ENCODE results near the gene GRM7. TPM values are rescaled to one million over a fixed set of nuclear protein-coding genes. Genes with fewer than 3 reads are reported as not detected.

Gene GRM7
- total RNA-seq (not detected), total RNA-seq (0 reads per million in 2 donors)

GRCh38 chr3:6860954-6861624 lies at the start of gene GRM7:
TSS of gene GRM7 (plus strand) at chr3:6861115.
- DNase-seq (no peak), ATAC-seq (no peak)
- no peak within 1 kb of the TSS for H3K4me3 Mint-ChIP-seq
- no peaks in the 10 kb centered on the region for H3K36me3 Mint-ChIP-seq (ENCODE audit: low read depth)
- no peaks in the 10 kb centered on the region for H3K9me3 ChIP-seq (ENCODE audit: control insufficient read depth, low read length, poor library complexity, severe bottlenecking)
- H3K27ac Mint-ChIP-seq, result no peak within 1 kb of the TSS
- H3K27me3 Mint-ChIP-seq, result peaks cover 18% of the 10 kb centered on the region
- no peaks in the 10 kb centered on the region for H3K4me1 Mint-ChIP-seq

- Mint-ChIP-seq H3K27ac (no peak overlapping the region), H3K4me1 (no peaks in the 10 kb centered on the region), H3K36me3 (ENCODE audit: low read depth) (no peaks in the 10 kb centered on the region), H3K4me3 (no peak overlapping the region), H3K27me3 (no peaks in the 10 kb centered on the region)
- DNase-seq (no peak), ATAC-seq (no peak)
- no peaks in the 10 kb centered on the region for H3K9me3 ChIP-seq (ENCODE audit: control insufficient read depth, low read length, poor library complexity, severe bottlenecking)
Measured at GRCh38 chr3:6821411-6821810, 39.5 kb upstream of the GRM7 start.

- Mint-ChIP-seq H3K27me3 (no peaks in the 10 kb centered on the region), H3K36me3 (ENCODE audit: low read depth) (no peaks in the 10 kb centered on the region), H3K4me1 (no peaks in the 10 kb centered on the region), H3K27ac (no peak overlapping the region), H3K4me3 (no peak overlapping the region)
- no peaks in the 10 kb centered on the region for H3K9me3 ChIP-seq (ENCODE audit: control insufficient read depth, low read length, poor library complexity, severe bottlenecking)
- DNase-seq (no peak), ATAC-seq (no peak)
Measured at GRCh38 chr3:6825524-6825923, 35.4 kb upstream of the GRM7 start.

- H3K4me3 Mint-ChIP-seq, result no peak overlapping the region
- ATAC-seq (no peak), DNase-seq (no peak)
- H3K27ac Mint-ChIP-seq, result no peak overlapping the region
- H3K4me1 Mint-ChIP-seq, result no peaks in the 10 kb centered on the region
- no peaks in the 10 kb centered on the region for H3K27me3 Mint-ChIP-seq
- no peaks in the 10 kb centered on the region for H3K36me3 Mint-ChIP-seq (ENCODE audit: low read depth)
- H3K9me3 ChIP-seq (ENCODE audit: control insufficient read depth, low read length, poor library complexity, severe bottlenecking), result no peaks in the 10 kb centered on the region
Measured at GRCh38 chr3:6827453-6827852, 33.5 kb upstream of the GRM7 start.

- H3K9me3 ChIP-seq (ENCODE audit: control insufficient read depth, low read length, poor library complexity, severe bottlenecking), result no peaks in the 10 kb centered on the region
- no peak for ATAC-seq
- Mint-ChIP-seq H3K4me3 (no peak overlapping the region), H3K27ac (no peak overlapping the region), H3K27me3 (no peaks in the 10 kb centered on the region), H3K4me1 (no peaks in the 10 kb centered on the region), H3K36me3 (ENCODE audit: low read depth) (no peaks in the 10 kb centered on the region)
- no peak for DNase-seq
Measured at GRCh38 chr3:6844723-6845122, 16.2 kb upstream of the GRM7 start.

GRCh38 chr3:6854184-6854583 lies 6.7 kb upstream of the GRM7 start:
- Mint-ChIP-seq H3K27ac (no peak overlapping the region), H3K4me1 (no peaks in the 10 kb centered on the region), H3K4me3 (no peak overlapping the region), H3K36me3 (ENCODE audit: low read depth) (no peaks in the 10 kb centered on the region), H3K27me3 (no peaks in the 10 kb centered on the region)
- H3K9me3 ChIP-seq (ENCODE audit: control insufficient read depth, low read length, poor library complexity, severe bottlenecking), result no peaks in the 10 kb centered on the region
- ATAC-seq (no peak), DNase-seq (no peak)

- Mint-ChIP-seq H3K27me3 (peaks cover 6% of the 10 kb centered on the region), H3K4me1 (no peaks in the 10 kb centered on the region), H3K36me3 (ENCODE audit: low read depth) (no peaks in the 10 kb centered on the region), H3K4me3 (no peak overlapping the region), H3K27ac (no peak overlapping the region)
- ATAC-seq, result no peak
- H3K9me3 ChIP-seq (ENCODE audit: control insufficient read depth, low read length, poor library complexity, severe bottlenecking), result no peaks in the 10 kb centered on the region
- DNase-seq, result no peak
Measured at GRCh38 chr3:6857510-6857909, 3.4 kb upstream of the GRM7 start.

- H3K27me3 Mint-ChIP-seq, result peaks cover 18% of the 10 kb centered on the region
- H3K36me3 Mint-ChIP-seq (ENCODE audit: low read depth), result no peaks in the 10 kb centered on the region
- no peak overlapping the region for H3K4me3 Mint-ChIP-seq
- ATAC-seq (no peak), DNase-seq (no peak)
- no peaks in the 10 kb centered on the region for H3K4me1 Mint-ChIP-seq
- no peak overlapping the region for H3K27ac Mint-ChIP-seq
- H3K9me3 ChIP-seq (ENCODE audit: control insufficient read depth, low read length, poor library complexity, severe bottlenecking), result no peaks in the 10 kb centered on the region
Measured at GRCh38 chr3:6860149-6860953, 564 bp upstream of the GRM7 start.

- H3K9me3 ChIP-seq (ENCODE audit: control insufficient read depth, low read length, poor library complexity, severe bottlenecking), result no peaks in the 10 kb centered on the region
- no peaks in the 10 kb centered on the region for H3K36me3 Mint-ChIP-seq (ENCODE audit: low read depth)
- no peak overlapping the region for H3K27ac Mint-ChIP-seq
- no peak for DNase-seq
- H3K4me3 Mint-ChIP-seq, result no peak overlapping the region
- no peaks in the 10 kb centered on the region for H3K4me1 Mint-ChIP-seq
- ATAC-seq, result no peak
- peaks cover 18% of the 10 kb centered on the region for H3K27me3 Mint-ChIP-seq
Measured at GRCh38 chr3:6861625-6862000, 698 bp downstream of the GRM7 start.

GRCh38 chr3:6862041-6862879 lies 1.3 kb downstream of the GRM7 start:
- Mint-ChIP-seq H3K36me3 (ENCODE audit: low read depth) (no peaks in the 10 kb centered on the region), H3K27ac (no peak overlapping the region), H3K27me3 (peaks cover 18% of the 10 kb centered on the region), H3K4me3 (no peak overlapping the region), H3K4me1 (no peaks in the 10 kb centered on the region)
- DNase-seq, result no peak
- no peak for ATAC-seq
- H3K9me3 ChIP-seq (ENCODE audit: control insufficient read depth, low read length, poor library complexity, severe bottlenecking), result no peaks in the 10 kb centered on the region

GRCh38 chr3:6862880-6863195 lies 1.9 kb downstream of the GRM7 start:
- no peak overlapping the region for H3K4me3 Mint-ChIP-seq
- H3K27me3 Mint-ChIP-seq, result peaks cover 18% of the 10 kb centered on the region

GRCh38 chr3:6867269-6867668 lies 6.4 kb downstream of the GRM7 start:
- Mint-ChIP-seq H3K4me3 (no peak overlapping the region), H3K4me1 (no peaks in the 10 kb centered on the region), H3K27me3 (peaks cover 12% of the 10 kb centered on the region), H3K27ac (no peak overlapping the region), H3K36me3 (ENCODE audit: low read depth) (no peaks in the 10 kb centered on the region)
- H3K9me3 ChIP-seq (ENCODE audit: control insufficient read depth, low read length, poor library complexity, severe bottlenecking), result no peaks in the 10 kb centered on the region
- DNase-seq, result no peak
- no peak for ATAC-seq

More at GRCh38 chr3:6862880-6863195, 1.9 kb downstream of the GRM7 start:
- Mint-ChIP-seq H3K36me3 (ENCODE audit: low read depth) (no peaks in the 10 kb centered on the region), H3K27ac (no peak overlapping the region), H3K4me1 (no peaks in the 10 kb centered on the region)
- DNase-seq, result no peak
- no peak for ATAC-seq
- H3K9me3 ChIP-seq (ENCODE audit: control insufficient read depth, low read length, poor library complexity, severe bottlenecking), result no peaks in the 10 kb centered on the region

- H3K9me3 ChIP-seq (ENCODE audit: control insufficient read depth, low read length, poor library complexity, severe bottlenecking), result no peaks in the 10 kb centered on the region
- no peaks in the 10 kb centered on the region for H3K36me3 Mint-ChIP-seq (ENCODE audit: low read depth)
- no peak overlapping the region for H3K4me3 Mint-ChIP-seq
- H3K27ac Mint-ChIP-seq, result no peak overlapping the region
- DNase-seq (no peak), ATAC-seq (no peak)
- H3K27me3 Mint-ChIP-seq, result no peaks in the 10 kb centered on the region
- H3K4me1 Mint-ChIP-seq, result no peaks in the 10 kb centered on the region
Measured at GRCh38 chr3:6878731-6879130, 17.8 kb downstream of the GRM7 start.

Measured in T-helper 17 cell (primary cell).